Effector CD4-positive, alpha-beta T cell (primary cell): Measurements from ENCODE around the gene ARHGAP11A.
"Not testable (repeated sequence)": the region's sequence is repeated elsewhere in the genome, so short reads cannot be mapped to it uniquely, and the experiment has no call there.

ENCODE experiments used
- DNase-seq: peaks from one replicate; pipeline ENCODE4 v3.0.0-alpha.2; 2020
- total RNA-seq: gene quantifications from one replicate; lab custom pipeline; 2026; lab: John Stamatoyannopoulos, UW

The ARHGAP11A gene, protein sequence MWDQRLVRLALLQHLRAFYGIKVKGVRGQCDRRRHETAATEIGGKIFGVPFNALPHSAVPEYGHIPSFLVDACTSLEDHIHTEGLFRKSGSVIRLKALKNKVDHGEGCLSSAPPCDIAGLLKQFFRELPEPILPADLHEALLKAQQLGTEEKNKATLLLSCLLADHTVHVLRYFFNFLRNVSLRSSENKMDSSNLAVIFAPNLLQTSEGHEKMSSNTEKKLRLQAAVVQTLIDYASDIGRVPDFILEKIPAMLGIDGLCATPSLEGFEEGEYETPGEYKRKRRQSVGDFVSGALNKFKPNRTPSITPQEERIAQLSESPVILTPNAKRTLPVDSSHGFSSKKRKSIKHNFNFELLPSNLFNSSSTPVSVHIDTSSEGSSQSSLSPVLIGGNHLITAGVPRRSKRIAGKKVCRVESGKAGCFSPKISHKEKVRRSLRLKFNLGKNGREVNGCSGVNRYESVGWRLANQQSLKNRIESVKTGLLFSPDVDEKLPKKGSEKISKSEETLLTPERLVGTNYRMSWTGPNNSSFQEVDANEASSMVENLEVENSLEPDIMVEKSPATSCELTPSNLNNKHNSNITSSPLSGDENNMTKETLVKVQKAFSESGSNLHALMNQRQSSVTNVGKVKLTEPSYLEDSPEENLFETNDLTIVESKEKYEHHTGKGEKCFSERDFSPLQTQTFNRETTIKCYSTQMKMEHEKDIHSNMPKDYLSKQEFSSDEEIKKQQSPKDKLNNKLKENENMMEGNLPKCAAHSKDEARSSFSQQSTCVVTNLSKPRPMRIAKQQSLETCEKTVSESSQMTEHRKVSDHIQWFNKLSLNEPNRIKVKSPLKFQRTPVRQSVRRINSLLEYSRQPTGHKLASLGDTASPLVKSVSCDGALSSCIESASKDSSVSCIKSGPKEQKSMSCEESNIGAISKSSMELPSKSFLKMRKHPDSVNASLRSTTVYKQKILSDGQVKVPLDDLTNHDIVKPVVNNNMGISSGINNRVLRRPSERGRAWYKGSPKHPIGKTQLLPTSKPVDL
- 6.2 reads per million, percentile 23 among the genes with 10 or more reads in this experiment for total RNA-seq

DNA sequence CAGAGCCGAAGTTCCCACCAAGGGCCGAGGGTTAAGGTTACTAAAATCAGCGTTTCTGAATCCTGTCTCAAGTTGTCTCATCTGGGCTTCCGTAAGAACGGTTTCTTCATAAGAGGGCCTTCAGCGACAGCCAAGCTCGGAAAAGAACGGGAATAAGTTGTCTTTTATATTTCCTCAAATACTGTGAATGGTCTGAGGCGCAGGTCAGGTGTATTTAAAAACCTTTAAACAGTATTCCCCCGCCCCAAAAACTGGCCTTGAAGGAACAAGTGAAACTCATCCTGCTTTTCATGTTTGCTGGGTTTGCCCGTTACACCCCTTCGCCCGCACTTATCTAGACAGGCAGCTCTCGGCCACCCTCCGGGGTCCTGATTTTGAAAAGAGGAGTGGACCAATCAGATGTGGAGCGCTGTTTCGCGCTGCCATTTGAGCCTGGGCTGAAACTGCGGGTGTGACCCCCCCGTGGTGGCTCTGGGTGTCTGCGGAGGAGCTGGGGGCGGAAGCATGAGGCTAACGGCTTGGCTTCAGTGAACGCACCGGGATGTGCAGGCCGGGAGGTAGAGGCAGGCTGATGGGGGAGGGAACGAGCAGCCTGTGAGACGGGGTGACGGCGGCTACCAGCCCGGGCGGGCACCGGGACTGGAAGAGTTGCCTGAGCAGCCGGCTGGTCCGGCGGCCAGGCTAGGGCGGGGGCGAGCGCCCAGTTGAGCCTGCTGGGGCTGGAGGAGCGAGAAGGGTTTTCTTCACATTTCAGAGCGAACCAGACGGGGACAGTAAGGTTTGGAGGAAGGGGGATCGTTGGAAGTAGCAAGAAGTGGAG lies at the start of gene ARHGAP11A:
Gene ARHGAP11A, plus strand, starts transcription at position 454 of the 820 bp plus-strand sequence. CDS start 708 bp downstream, outside the sequence.
- peak; percentile 78 for DNase-seq

DNA sequence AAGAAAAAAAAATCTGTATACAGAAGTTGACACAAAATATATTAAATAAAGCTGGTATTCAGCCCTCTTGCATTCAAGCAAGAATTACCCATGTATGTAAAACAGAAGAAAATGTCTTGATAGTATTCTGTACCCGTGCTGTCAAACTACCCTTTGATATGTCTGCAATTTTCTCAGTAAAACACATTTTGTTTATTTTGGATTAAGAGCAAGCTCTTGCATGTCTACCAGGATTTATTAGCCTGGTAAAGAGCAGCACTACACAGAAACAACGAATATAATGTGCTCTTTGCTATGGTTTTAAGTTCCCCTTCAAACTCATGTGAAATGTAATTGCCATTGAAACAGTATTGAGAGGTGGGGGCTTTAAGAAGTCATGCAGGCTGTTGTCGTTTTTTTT lies 46.3 kb upstream of the ARHGAP11A start:
- not testable (repeated sequence) for DNase-seq

DNA sequence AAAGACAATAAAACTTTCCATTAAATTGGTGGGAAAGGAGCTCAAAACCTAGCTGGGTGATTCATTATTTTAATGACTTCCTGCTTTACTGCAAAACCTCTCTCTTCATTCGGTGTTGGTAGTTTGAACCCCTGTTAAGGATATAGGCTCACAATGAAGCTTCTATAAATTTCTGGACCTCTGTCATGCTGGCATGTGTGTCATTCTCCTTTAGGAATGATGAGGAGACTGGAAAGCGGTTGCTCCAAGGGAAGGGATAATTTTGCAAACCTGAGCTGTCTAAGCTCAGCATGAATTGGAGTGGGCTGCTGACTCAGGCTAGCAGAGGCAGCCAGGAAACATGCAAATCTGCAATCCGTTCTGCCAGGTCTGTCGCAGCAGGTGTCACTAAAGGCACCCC lies 36.8 kb upstream of the ARHGAP11A start:
- not testable (repeated sequence) for DNase-seq

DNA sequence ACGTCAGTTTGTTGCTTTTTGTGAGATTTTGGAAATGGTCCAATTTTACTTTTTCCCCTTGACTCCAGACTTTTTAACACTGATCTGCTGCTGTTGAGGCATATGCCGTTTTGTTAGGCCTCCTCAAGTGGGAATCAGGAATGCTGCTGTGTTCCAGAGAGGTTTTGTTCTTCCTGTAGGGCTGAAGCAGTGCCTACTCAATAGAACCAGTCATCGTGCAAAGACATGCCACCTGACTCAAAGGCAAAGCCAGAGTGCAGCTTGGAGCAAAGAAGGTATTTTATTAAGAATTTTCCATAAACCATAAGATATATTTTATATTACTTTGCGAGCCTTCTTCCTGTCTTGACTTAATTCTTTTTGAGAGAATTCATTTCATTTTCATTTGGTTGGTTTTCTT lies 29.5 kb upstream of the ARHGAP11A start:
- not testable (repeated sequence) for DNase-seq

DNA sequence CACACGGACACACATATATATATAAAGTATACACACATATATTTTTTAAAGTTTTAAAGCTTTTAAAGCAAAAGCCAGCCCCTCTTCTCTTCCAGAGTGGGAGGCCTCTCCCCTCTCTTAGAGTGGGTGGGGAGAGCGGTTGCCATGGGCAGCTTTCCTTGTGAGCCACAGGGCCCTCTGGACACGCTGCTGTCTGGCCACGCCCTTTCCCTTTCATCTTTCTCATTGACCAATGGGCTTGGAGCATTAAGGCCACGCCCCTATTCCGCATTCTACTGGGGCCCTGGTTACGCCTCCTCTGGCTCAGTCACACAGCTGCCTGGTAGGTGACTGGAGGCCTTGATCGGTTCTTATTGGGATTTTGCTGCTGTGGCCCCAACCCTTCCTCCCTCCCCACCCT lies 22.2 kb upstream of the ARHGAP11A start, which contains the start of gene GOLGA8N:
Gene GOLGA8N, plus strand, starts transcription at position 306 of the 400 bp plus-strand sequence.
- not testable (repeated sequence) for DNase-seq

DNA sequence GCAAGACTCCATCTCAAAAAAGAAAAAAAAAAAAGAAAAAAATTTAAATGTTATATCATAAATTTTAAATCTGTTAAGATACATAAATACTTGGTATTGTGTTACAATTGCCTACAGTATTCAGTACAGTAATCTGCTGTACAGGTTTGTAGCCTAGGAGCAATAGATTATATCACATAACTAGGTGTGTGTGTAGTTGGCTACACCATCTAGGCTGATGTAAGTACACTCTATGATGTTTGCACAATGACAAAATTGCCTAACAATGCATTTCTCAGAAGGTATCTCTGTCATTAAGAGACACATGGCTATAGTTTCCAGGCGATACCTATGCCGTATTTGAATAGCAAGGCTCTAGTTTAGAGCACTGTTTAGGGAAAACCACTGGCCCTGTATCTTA lies 5.8 kb upstream of the ARHGAP11A start:
- not testable (repeated sequence) for DNase-seq

DNA sequence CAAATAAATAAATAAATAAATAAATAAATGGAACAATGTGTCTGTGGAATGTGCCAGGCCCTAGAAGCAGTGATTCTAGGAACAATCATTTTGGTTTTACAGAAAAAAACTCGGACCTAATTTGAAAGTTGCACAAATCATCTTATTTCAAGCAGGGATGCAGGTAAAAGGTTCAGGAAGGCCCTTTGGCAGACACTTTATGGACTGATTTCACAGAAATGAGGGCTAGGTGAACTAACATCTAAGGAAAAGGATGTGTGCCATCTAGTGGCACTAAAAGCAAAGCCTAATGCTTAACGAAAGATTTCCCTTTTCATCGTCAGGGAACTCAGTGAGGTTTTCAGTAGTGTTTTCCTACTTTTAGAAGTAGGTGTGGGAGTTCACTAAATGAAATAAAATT lies 4.6 kb upstream of the ARHGAP11A start:
- not testable (repeated sequence) for DNase-seq

DNA sequence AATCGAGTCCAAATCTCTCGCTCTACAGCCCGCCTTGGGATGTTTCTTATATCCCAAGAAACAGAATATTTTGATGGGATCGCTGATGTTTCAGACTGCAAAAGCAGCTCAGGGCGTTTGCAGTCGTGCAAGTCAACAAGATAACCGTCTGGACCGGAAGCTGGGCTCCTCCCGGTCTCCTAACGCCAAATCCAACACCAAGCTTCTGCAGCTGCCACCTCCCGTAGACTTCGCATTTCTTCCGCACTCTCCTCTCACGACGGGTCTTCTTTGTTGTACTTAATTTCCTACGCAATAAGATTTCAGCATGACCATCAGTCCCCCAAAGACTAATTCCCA lies 623 bp upstream of the ARHGAP11A start:
- not testable (repeated sequence) for DNase-seq

DNA sequence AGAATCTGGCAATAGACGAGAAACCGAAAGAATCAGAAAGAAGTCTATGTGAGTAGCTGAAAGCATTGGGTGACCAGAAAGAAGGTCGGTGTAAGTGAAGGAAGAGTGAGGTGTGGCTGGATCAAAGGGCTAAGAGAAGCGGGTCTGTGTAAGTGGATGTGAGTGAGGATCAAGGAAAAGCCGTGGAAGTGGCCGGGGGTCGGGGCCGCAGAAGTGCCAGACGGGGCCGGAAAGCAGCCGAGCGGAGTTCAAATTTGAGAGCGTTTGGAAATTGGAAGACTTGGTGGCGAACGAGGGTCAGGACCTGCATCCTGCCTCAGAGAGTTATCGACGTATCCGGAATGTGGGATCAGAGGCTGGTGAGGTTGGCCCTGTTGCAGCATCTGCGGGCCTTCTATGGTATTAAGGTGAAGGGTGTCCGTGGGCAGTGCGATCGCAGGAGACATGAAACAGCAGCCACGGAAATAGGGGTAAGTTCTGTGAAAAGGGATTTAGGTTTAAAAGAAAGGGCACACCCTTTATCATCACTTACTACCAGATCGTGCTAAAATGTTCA lies 645 bp downstream of the ARHGAP11A start:
- not testable (repeated sequence) for DNase-seq

DNA sequence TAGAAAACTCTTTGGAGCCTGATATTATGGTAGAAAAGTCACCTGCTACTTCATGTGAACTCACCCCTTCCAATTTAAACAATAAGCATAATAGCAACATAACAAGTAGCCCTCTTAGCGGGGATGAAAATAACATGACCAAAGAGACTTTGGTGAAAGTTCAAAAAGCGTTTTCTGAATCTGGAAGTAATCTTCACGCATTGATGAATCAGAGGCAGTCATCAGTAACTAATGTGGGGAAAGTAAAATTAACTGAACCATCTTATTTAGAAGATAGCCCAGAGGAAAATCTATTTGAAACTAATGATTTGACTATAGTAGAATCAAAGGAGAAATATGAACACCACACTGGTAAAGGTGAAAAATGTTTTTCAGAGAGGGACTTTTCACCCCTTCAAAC lies 21.1 kb downstream of the ARHGAP11A start:
- DNase-seq, result no peak

DNA sequence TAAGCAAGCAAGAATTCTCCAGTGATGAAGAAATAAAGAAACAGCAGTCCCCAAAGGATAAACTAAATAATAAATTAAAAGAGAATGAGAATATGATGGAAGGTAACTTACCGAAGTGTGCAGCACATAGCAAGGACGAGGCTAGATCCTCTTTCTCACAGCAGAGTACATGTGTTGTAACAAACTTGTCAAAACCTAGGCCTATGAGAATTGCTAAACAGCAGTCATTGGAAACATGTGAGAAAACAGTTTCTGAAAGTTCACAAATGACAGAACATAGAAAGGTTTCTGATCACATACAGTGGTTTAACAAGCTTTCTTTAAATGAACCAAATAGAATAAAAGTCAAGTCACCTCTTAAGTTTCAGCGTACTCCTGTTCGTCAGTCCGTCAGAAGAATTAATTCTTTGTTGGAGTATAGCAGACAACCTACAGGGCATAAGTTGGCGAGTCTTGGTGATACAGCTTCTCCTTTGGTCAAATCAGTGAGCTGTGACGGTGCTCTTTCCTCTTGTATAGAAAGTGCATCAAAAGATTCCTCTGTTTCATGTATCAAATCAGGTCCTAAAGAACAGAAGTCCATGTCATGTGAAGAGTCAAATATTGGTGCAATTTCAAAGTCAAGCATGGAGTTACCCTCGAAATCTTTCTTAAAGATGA lies 21.7 kb downstream of the ARHGAP11A start:
- no peak for DNase-seq

DNA sequence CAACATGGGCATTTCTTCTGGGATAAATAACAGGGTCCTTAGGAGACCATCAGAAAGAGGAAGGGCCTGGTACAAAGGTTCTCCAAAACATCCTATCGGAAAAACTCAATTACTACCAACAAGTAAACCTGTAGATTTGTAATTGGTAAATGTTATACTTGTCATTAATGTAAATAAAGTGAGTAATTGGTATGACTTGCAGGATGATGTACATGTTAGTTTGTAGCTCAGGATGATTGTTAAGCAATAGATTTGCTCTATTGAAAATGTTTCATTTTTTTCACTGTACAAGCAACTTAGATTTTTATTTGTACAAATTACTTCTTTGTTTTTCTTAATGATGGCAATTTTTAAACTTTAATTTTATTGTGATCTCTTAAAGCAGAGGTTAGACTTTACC lies 22.4 kb downstream of the ARHGAP11A start:
- DNase-seq, result no peak

DNA sequence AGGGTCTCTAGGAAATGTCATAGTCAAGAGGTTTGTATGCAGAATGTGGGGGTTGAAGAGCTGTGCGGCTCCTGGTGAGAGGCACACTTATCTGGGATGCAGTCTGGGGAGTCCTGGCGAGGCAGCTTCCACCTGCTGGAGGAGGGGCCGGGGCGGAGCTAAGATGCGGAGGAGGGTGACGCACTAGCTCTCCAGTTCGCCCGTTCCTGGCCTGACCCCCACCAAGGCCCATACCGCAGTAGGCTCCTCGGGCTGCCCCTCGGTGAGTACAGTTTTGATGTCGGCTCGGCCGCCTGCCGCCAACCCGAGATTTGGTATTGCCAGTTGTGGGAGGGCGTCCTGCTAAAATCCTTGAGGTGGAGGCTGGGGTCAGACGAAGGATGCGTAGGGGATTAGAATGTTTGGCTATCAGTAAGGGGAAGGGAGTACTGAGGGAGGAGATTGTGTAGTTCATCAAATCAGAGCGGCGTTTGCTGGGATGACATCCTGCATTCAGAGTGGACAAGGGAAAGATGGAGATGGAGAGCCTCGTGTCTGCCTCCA lies 26.3 kb downstream of the ARHGAP11A start, which contains the start of gene SCG5:
Gene SCG5, plus strand, starts transcription at position 194 of the 543 bp plus-strand sequence. CDS start 1,883 bp downstream, outside the sequence.
- no peak for DNase-seq

DNA sequence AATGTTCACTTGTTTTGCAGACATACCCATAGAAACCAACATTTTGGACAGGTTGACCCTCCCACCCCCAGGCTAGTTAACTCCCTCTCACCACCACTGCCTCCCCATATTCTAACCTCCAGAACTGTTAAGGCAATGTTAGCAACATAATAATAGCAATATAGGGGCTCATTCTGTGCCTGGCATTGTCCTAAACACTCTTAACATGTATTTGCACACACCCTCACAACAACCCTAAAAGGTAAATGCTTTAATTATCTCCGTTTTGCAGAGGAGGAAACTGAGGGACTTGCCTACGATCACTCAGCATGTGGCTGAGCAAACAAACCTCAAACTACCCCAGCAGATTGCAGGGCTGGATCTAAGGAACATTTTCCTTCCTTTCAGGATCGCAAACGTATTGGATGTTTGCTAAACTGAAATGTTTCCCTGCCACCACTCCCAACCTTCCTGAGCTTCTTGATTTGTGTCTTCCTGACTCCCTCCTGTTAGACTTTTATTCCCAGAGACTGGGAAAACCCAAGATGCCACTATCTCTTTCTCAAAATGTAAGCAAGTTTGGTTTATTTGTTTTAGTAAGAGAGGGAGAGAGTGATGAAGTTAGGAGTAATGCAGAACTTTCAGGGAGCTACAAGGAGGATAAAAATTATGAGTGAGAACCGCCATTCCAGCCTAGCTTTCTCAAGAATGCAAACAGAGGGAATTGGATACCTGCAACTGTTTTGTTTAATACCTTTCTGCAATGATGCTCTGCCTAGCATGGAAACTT lies 27.5 kb downstream of the ARHGAP11A start:
- no peak for DNase-seq

DNA sequence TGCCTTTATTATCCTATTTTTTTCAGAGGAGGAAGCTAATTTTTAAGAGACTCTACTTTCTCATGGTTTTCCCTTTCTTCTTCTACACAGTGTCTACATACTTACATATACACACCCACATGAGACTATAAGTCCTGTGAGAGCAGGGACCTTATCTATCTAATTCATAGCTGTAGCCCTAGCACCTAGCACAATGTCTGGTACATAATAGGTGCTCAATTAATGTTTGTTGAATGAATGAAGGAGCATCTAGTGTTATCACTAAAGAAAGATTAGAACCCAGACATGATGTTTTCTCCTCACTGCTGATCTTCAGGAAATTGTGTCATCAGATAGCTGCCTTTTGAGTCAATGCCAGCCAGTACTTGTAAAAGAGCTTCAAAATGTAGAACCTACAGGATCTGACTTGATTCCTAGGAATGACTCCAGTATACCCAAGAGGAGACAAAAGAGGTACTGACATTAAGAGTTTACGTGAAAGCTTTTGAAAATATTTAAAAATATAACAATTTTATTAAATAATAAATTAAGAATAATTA lies 28.7 kb downstream of the ARHGAP11A start:
- no peak for DNase-seq

DNA sequence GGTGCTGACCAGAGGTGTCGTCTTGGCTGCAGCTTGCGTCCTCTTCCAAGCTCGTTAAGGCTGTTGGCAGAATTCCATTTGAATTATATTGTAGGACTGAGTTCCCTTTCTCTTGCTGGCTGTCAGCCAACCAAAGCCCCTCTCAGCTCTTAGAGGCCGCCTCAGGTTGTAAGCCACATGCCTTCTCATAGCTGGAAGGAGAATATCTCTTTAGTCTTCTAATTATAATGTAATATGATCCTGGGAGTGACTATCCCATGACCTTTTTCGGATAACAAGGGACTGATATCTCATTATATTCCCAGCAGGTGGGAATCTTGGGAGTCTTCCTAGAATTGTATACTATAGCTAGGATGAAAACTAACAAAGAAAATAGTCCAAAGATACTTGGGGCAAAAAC lies 31.0 kb downstream of the ARHGAP11A start:
- no peak for DNase-seq

DNA sequence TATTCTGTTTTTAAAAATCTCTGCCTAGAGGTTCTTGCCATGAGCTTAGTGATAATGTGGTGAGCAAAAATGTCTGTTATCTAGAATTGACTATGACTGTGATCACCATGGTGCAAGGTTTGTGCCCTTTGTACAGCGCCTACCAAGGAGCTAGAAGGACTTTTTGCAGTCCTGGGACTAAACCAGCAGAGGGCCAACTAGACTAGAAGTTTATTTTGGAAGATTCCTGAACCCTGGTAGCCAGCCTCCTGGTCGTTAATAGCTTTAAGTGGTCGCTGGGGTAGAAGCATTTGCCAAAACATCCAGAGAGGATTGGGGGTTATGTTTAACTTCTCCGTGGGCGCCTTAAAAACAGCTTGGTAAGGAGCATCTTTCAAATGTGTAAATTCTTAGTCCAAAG lies 34.0 kb downstream of the ARHGAP11A start:
- no peak for DNase-seq

DNA sequence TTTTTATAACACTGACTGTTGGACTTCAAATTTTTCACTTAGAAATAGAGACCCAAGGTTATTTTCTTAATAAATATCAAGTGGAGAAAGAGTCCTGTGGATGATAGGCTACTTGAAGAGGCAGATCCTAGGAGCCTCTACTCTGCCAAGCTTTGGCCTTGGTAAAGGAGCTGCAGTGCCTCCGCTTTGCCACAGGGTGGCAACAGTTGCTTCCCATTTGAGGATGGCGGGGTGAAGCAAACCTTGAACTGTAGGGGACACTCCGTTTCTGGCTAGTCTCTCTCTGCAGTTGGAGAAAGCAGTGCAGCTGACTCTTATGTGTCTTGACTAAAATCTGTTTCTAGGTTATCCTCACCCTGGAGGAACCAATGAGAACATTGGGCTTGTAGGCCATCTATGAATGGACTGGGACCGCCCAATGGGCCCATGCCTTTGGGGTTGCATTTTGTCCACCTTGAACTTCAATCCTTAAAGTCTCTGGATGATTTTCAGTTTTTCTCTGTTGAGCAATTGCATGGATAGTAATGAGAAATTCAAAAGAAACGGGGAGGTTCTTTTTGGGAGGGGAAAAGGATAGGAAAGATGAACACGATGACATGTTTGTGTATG lies 36.0 kb downstream of the ARHGAP11A start:
- peak; percentile 19 for DNase-seq

DNA sequence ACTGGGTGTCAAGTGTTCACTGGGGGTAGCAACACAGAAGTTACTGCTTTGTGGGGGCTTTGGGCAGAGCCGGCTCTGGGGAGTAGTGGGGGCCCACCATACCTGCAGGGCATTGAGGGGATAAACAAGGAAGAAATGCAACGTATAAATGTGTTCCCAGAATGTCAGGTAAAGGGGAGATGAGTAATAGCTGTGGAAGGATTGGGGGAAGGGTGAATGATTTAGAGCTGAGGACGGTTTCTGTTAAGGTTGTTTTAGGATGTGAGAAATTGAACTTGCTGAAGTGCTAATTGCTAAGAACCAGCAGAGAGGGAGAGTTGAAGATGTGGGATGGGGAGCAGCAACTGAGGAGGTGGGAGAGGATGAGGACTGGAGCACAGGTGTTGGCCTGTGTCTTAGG lies 36.9 kb downstream of the ARHGAP11A start:
- DNase-seq, result no peak
